Measurements from ENCODE around the gene SGK1. TPM values are rescaled to one million over a fixed set of nuclear protein-coding genes. Genes with fewer than 3 reads are reported as not detected.

SGK1 gene
- total and polyA plus RNA-seq, 10 of the 15 experiments (the other 5 are each of a cell fraction or from before 2014, with no cell fraction given): 0.62 to 5.1 (median 2.9) TPM

DNA sequence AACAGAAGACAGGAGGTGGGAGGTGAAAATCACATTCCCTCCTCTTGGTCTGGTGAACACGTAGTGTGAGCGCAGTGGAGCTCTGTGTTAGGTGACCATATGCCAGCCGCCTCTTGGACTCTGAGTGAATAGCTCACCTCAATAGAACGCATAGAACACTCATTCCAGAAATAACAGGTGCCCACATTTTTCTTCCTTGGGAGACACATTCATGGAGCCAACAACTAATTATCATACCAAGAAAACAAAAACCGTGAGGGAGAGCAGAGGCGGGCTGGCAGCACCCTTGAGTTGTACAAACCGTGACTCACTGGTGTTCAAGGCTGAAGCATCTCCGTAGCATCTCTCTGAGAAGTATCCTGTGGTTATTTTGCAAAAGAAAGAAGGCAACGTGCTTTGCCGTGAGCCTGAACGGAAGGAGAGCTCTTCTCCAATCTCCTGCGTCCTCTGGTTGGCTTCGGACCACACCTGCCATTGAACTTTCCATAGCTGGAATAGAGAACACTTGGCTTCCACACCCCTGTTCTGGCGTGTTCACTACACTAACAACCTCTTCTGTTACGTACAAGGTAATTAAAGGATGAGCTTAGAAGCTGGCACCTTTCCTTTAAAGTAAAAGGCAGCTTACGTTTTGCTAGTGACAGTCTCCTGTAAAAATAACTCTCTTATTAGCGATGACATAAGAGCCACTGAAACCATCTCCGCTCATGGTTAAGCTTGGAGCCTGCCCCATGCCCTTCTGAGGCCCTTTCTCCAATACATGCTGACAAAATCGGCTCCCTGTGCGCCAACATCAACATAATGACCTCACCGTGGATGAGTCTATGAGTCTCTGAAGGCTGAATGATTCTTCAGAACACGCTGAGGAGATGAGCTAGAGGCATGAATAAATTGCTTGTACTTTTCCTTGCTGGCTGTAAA, 30.2 kb upstream of the SGK1 start (continued):
- TF ChIP-seq BCL3 (IDR thresholded peaks at IDR 0.05; ENCODE audit: borderline replicate concordance, insufficient read depth, low read depth, low read length, poor library complexity, severe bottlenecking): no peak
- no peak for TF ChIP-seq SMARCA5 (IDR thresholded peaks at IDR 0.05)
- TF ChIP-seq SUZ12 (IDR thresholded peaks at IDR 0.05; ENCODE audit: unreplicated experiment): no peak
- no peak for TF ChIP-seq ZNF217 (IDR thresholded peaks at IDR 0.05)
- TF ChIP-seq BCL11A (IDR thresholded peaks at IDR 0.05; ENCODE audit: low read depth, low read length): no peak
- TF ChIP-seq NFYB (IDR thresholded peaks at IDR 0.05; ENCODE audit: insufficient read depth, low read depth, low read length): no peak

- POLR2A ChIA-PET: interaction anchor here (0.6 kb wide), 1 partner anchor 93 kb away, joined by 3 read pairs; no protein-coding TSS in a partner anchor
- no peak overlapping the region for H3K9ac ChIP-seq (ENCODE audit: control insufficient read depth, insufficient read depth, low read length)
- SMC1A ChIA-PET (ENCODE audit: uncharacterized antibody, unreplicated experiment): no interaction called here
- DNase-seq (ENCODE audit: low read depth, low spot score): no peak
- no peaks in the 10 kb centered on the region for H4K20me1 ChIP-seq (ENCODE audit: control insufficient read depth, insufficient read depth)
- no peaks in the 10 kb centered on the region for H3K4me1 ChIP-seq (ENCODE audit: control insufficient read depth, insufficient read depth, low read length)
- FAIRE-seq: no peak
- 71% methylated on average over 7 of the region's 7 CpGs for WGBS (ENCODE audit: insufficient coverage, insufficient replicate concordance, low lambda C conversion rate, missing lambda C conversion rate)
- H2AFZ ChIP-seq (ENCODE audit: control insufficient read depth, low read depth, low read length): no peak overlapping the region
- H3K4me3 ChIP-seq: no peak overlapping the region
- no peak overlapping the region for H3K27ac ChIP-seq (ENCODE audit: control insufficient read depth, insufficient read depth)
- intact Hi-C loops (cut with micrococcal nuclease; ENCODE audit: unreplicated experiment) (no loop called here), in situ Hi-C loops (cut with MboI) (no loop called here)
- H3K9me3 ChIP-seq (replicated peaks; ENCODE audit: control insufficient read depth, insufficient read depth, low read length): no peaks in the 10 kb centered on the region
- no peaks in the 10 kb centered on the region for H3K79me2 ChIP-seq (ENCODE audit: control insufficient read depth, insufficient read depth, low read length)
- H3K36me3 ChIP-seq (ENCODE audit: control insufficient read depth in 2 of 2, insufficient read depth in 2 of 2, low read length in 1 of 2): no peaks in the 10 kb centered on the region
- no peak for ATAC-seq
- CTCF ChIA-PET: no interaction called here
- H3K27me3 ChIP-seq (replicated peaks in 1 of 2; ENCODE audit: control insufficient read depth in 2 of 2, insufficient read depth in 2 of 2, low read length in 1 of 2): no peaks in the 10 kb centered on the region
- no peak overlapping the region for H3K4me2 ChIP-seq (ENCODE audit: control insufficient read depth, insufficient read depth)
- RAD21 ChIA-PET (ENCODE audit: unreplicated experiment): interaction anchor here (1.4 kb wide), 1 partner anchor 25 kb away, joined by 3 read pairs; no protein-coding TSS in a partner anchor
- no TSS peak for BruUV-seq (replicated peaks)
- no peak for TF ChIP-seq NFYB (IDR thresholded peaks at IDR 0.05; ENCODE audit: insufficient read depth, low read depth, low read length)
- TF ChIP-seq NBN (IDR thresholded peaks at IDR 0.05): no peak
- no peak for TF ChIP-seq BCLAF1 (IDR thresholded peaks at IDR 0.05)
- TF ChIP-seq E2F8 (IDR thresholded peaks at IDR 0.05; ENCODE audit: low read depth, partially characterized antibody): no peak
Measured at GRCh38 chr6:134346932-134347545, 29.1 kb upstream of the SGK1 start.
